Suppressor macrophage treated with lipopolysaccharide for 4 hours (primary cell): ENCODE results near the gene TPK1.

ENCODE experiments used
- DNase-seq: peaks from one replicate; pipeline ENCODE4 v3.0.0-alpha.2; 2020

TPK1 gene

GRCh38 chr7:144717720-144718119 is 118.1 kb downstream of the TPK1 start:
- no peak for DNase-seq

DNA sequence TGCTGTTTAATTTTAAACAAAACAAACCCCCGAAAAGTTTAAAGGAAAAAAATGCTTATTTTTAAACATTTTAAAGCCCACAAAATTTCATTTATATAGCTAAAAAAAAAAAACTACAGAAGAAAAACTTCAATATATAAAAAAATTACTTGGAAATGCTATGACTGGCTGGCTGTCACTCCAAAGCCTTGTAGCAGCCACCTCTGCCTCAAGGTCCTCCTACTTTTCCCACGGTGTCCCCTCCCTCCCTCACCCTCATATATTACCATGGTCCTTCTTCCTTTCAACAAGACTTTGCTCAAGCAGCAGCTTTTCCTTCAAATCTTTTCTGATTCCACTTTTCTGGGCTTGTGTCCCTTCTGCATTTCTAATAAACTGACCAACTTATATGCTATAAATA is 122.0 kb downstream of the TPK1 start:
- DNase-seq: no peak

DNA sequence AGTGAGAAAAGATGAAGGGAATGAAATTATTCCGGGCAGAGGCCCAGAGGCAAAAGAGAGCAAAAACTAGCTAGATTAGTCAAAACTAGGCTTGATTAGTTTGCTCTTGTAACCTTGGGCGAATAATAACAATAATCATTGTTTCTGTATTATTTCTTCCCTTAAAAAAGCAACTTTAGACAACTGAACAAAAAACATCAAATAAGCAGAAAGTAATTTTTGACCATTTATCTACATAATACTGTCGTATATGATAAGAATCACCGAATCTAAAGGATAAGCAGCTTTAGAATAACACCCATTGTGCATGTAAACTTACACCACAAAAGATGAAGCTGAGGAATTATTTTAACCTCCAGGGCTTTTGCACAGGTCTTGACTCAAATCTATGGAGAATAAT is 125.1 kb downstream of the TPK1 start:
- DNase-seq: no peak

DNA sequence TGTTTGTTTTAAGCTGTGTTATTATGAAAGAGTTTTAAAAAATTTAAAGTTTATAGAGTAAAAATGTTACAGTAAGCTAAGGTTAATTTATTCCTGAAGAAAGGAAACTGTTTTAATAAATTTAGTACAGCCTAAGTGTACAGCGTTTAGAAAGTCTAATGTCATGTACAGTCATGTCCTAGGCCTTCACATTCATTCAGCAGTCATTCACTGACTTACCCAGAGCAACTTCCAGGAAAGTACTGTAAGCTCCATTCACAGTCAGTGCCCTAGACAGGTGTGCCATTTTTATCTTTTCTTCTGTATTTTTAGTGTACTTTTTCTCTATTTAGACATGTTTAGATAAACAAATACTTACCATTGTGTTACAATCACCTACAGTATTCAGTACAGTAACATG is 126.8 kb downstream of the TPK1 start:
- no peak for DNase-seq

DNA sequence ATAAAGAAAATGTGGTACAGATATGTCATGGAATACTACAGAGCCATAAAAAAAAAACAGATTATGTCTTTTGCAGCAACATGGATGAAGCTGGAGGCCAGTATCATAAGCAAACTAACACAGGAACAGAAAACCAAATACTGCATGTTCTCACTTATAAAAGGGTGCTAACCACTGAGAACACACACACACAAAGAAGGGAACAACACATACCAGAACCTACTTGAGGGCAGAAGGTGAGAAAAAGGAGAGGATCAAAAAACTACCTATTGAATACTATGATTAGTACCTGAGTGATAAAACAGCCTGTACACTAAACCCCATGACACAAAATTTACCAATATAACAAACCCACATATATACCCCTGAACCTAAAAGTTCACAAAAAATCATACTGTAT is 144.6 kb downstream of the TPK1 start:
- no peak for DNase-seq

- DNase-seq: no peak
Observed at GRCh38 chr7:144682581-144683280, 153.1 kb downstream of the TPK1 start.

GRCh38 chr7:144676492-144676891 is 159.4 kb downstream of the TPK1 start:
- DNase-seq: no peak

GRCh38 chr7:144674550-144674949 is 161.3 kb downstream of the TPK1 start:
- no peak for DNase-seq

DNA sequence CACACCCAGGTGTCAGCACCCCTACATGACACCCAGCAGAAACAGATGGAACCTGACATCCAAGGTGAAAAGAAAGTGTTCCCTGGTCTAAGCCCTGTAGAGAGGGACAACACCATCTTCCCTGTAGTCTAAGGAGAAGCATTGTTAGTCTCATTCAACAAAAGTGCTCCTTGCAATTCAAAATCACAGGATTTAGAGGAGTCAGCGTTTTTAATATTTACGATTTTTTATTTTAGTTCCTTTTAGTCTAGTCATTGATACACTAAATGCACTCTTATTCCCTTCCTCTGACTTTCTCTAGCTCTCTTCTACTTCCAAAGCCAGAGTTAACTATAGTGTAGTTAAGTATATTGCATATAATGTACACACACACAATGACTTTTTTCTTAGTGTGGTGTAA is 163.0 kb downstream of the TPK1 start:
- no peak for DNase-seq

DNA sequence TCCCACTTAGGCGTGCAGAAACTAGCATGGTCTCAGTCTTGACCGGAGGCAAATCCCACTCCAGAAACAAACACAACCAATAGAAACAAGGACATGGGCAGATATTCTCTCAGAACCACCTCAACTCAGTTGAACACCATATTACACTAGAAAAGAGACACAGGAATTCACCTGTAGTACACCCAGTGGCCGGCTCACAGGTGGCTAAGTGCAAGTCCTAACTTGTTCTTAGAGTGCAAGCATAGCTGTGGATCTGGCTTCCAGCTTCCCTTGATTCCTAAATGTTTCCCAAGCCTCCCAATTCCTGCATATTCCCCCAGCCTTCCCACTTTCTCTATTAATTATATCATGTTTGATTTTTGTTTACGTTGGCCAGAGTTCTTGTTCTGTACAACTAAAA is 164.4 kb downstream of the TPK1 start:
- no peak for DNase-seq

GRCh38 chr7:144670218-144670617 is 165.6 kb downstream of the TPK1 start:
- DNase-seq: peak; percentile 49

DNA sequence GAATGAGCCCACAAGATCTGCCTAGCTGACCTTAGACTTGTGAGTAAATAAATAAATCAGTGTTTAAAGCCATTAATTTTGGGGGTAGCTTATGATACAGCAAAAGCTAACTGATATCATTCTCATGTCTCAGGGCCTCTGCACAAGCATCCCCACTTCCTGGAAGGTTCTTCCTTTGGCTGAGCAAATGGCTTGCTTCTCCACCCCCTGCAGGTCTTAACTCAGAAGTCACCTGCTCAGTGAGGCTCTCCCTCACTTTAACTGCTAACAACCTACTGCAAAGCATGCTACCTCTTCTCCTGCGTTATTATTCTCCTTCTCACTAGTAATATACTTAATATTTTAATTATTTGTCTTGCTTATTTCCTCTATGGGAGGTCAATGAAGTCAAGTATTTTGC is 167.3 kb downstream of the TPK1 start:
- DNase-seq: no peak

DNA sequence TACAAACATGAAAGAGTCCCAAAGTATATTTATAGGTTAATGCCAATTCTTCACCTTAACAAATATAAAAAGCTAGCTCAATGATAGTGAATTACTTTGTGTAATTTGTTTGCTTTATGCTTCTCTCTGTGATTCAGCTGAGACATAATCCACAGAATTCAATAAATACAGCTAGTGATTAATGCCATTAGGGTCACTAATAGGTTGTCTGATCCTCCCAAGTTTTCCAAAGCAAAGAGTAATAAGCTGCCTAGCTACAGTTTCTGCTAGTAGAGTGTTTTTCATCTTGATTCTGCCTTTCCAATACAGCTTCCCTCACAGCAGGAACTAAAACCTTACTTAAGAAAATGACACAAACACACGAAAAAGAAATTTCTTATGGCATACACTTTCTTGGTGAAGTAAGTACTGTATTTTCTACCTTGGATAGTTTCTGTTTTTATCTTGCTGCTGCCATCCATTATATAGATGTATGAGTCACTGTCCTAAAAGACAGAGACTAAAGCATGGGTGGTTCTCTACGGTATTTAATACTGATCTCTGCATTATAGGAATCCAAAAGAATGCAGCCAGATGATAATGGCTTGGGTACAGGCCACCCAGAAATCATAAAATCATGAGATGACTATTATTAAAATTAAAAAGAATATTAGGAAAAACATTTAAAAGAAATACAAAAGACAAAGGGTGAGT is 170.0 kb downstream of the TPK1 start:
- DNase-seq: no peak

- no peak for DNase-seq
Observed at GRCh38 chr7:144659211-144659610, 176.6 kb downstream of the TPK1 start.

DNA sequence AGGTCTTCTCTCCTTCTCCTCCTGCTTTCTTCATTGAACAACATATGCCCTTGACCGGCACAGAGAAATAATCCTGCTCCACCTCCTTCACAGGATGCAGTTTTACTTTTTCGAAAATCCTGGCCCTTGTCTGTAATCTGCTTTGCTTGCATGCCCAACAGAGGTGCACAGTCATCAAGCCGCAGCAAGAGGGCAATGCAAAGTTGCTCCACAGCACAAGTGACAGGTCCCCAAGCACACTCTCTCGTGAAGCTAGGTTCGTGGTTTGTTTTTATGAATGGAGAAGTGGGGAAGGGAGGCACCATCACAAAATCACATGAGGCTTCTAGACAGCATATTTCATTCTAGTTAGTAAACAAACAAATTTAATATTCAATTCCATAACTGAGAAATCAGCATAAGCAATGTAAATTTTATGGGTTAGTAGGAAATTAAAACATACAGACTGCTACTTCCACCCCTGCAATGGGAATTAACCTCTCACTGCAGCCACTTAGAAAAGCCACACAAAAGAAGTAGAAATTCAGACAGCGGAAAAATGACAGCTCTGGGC is 178.8 kb downstream of the TPK1 start:
- peak; percentile 1 for DNase-seq

- no peak for DNase-seq
Observed at GRCh38 chr7:144653449-144653848, 182.4 kb downstream of the TPK1 start.

DNA sequence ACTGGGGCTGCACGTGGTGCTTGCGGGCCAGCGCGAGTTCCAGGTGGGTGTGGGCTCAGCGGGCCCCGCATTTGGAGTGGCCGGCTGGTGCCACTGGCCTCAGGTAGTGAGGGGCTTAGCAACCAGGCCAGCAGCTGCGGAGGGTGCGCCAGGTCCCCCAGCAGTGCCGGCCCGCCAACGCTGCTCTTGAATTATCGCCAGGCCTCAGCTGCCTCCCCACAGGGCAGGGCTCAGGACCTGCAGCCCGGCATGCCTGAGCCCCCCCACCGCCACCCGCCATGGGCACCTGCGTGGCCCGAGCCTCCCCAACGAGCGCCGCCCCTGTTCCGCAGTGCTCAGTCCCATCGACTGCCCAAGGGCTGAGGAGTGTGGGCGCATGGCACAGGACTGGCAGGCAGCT is 185.4 kb downstream of the TPK1 start:
- no peak for DNase-seq

DNA sequence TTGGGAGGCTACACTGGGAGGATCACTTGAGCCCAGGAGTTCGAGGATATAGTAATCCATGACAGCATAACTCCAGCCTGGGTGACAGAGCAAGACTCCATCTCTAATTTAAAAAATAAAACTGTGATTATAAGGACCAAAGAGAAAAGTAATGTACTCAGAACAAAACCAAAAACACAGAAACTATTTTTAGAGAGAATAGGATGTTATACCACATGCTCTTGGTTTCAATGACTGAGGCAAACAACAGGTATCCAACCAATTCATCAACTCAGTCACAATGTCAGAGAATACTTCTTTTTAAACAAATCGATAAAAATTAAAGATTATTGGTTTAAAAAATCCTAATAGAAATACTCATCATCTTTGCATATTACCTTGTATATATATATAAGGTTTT is 186.7 kb downstream of the TPK1 start:
- no peak for DNase-seq

DNA sequence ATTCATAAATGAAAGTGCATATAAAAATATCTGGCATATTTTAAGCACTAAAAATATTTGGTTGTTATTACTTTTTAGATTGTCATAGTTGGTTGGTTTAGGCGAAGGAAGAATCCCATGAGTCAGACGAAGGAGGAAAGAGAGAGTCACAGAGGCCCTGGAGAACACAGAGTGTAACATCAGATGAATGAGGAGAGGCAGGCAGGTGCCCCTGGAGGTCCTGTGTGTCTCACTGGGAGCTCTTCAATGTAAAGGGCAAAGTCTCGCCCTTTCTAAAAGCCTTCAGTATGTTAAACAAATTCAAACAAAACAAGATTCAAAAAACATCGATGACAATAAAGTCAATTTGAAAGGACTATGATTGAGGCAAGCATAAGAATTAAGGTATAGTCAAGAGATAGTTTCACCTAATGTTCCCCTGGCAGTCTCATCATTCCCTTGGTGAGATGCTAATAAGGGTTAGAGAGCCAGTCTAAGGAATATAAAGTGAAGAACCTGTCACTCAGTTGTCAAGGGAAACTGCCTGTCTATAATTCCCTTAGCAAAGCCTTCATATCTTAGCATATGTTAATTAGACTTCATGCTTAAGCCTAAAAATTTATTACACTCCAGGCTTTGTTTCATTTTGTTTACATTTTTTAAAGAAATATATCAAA is 194.3 kb downstream of the TPK1 start:
- no peak for DNase-seq

DNA sequence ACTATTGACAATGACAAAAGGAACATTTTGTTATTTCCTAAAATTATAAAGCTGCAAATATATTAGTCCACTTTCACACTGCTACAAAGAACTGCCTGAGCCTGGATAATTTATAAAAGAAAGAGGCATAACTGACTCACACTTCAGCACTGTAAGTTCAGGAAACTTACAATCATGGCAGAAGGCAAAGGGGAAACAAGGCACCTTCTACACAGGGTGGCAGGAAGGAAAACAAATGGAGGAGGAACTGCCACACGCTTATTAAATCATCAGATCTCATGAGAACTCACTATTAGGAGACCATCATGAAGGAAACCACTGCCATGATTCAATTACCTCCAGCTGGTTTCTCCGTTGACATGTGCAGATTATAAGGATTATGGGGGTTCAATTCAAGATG is 203.1 kb downstream of the TPK1 start:
- no peak for DNase-seq

- DNase-seq: no peak
Observed at GRCh38 chr7:144629598-144629997, 206.3 kb downstream of the TPK1 start.

DNA sequence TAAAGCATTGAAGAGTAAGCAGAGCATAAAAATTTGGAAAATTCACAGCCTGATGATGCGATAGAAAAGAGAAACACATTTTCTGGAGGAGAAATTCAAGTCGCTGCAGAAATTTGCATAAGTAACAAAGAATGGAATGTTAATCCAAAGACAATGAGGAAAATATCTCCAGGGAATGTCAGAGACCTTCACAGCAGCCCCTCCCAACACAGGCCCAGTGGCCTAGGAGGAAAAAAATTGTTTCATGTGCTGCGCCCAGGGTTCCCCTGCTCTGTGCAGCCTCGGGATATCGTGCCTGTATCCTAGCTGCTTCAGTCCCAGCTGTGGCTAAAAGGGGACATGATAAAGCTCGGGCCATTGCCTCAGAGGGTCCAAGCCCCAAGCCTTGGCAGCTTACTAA is 206.8 kb downstream of the TPK1 start:
- DNase-seq: no peak

- peak; percentile 14 for DNase-seq
Observed at GRCh38 chr7:144628176-144628575, 207.7 kb downstream of the TPK1 start.

DNA sequence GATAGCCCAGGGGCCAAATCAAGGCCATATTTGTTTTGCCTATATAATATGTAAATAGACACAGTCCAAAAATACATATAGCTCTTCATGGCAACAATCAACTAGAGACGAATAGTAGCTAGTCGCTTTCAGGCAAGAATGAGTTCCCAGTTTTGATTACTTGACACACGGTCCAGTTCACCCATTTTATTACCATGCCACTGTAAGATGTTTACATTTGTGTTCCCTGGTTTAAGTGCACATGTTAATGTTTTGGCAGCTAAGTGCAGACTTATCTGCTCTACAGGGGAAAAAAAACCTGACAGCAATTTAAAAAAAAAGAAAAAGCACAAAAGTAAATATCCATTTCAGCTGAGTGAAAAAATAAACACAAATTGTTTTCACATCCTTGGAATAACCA is 213.1 kb downstream of the TPK1 start:
- DNase-seq: no peak
